Bladder microvascular endothelial cell (primary cell): ENCODE measurements around the gene KRTAP4-6. TPM values are rescaled to one million over a fixed set of nuclear protein-coding genes. Genes with fewer than 3 reads are reported as not detected.

Experiments used
- total RNA-seq: library from RNA; depleted of rRNA; stranded (reverse); fragments of >200 nt; gene quantifications from 2 replicates; pipeline ENCODE4 v1.2.3, GENCODE V29; 2014

KRTAP4-6 gene
- total RNA-seq = not detected in 2 replicates

GRCh38 chr17:41140360-41141131 lies at the start of gene KRTAP4-6:
TSS of gene KRTAP4-6 (minus strand) at chr17:41140544. CDS start at chr17:41140487, 57 bp downstream.

GRCh38 chr17:41189837-41190318 lies 49.5 kb upstream of the KRTAP4-6 start, which contains the start of gene KRTAP9-1:
TSS of gene KRTAP9-1 (plus strand) at chr17:41189887. CDS start at chr17:41189887, 0 bp downstream.

GRCh38 chr17:41184480-41184961 lies 44.2 kb upstream of the KRTAP4-6 start, which contains the start of gene KRTAP4-1:
TSS of gene KRTAP4-1 (minus strand) at chr17:41184911. CDS start at chr17:41184854, 57 bp downstream.

GRCh38 chr17:41177727-41178271 lies 37.5 kb upstream of the KRTAP4-6 start, which contains the start of gene KRTAP4-2:
TSS of gene KRTAP4-2 (minus strand) at chr17:41178221. CDS start at chr17:41178164, 57 bp downstream.

GRCh38 chr17:41168121-41168520 lies 27.8 kb upstream of the KRTAP4-6 start, which contains the start of gene KRTAP4-3:
TSS of gene KRTAP4-3 (minus strand) at chr17:41168221. CDS start at chr17:41168172, 49 bp downstream.

GRCh38 chr17:41160648-41161047 lies 20.3 kb upstream of the KRTAP4-6 start, which contains the start of gene KRTAP4-4:
TSS of gene KRTAP4-4 (minus strand) at chr17:41160748. CDS start at chr17:41160691, 57 bp downstream.

GRCh38 chr17:41149652-41149985 lies 9.3 kb upstream of the KRTAP4-6 start, which contains the start of gene KRTAP4-5:
TSS of gene KRTAP4-5 (minus strand) at chr17:41149825. CDS start at chr17:41149767, 58 bp downstream.

GRCh38 chr17:41123991-41124371 lies 16.4 kb downstream of the KRTAP4-6 start, which contains the start of gene KRTAP4-12:
TSS of gene KRTAP4-12 (minus strand) at chr17:41124182. CDS start at chr17:41124122, 60 bp downstream.

GRCh38 chr17:41117846-41118386 lies 22.4 kb downstream of the KRTAP4-6 start, which contains the start of gene KRTAP4-11:
TSS of gene KRTAP4-11 (minus strand) at chr17:41118373. CDS start at chr17:41118315, 58 bp downstream.

GRCh38 chr17:41105347-41105746 lies 35.0 kb downstream of the KRTAP4-6 start, which contains the start of gene KRTAP4-9:
TSS of gene KRTAP4-9 (plus strand) at chr17:41105389. CDS start at chr17:41105389, 0 bp downstream.

GRCh38 chr17:41101586-41102259 lies 38.6 kb downstream of the KRTAP4-6 start, which contains the start of gene KRTAP4-16:
TSS of gene KRTAP4-16 (minus strand) at chr17:41102209. CDS start at chr17:41102209, 0 bp downstream.

GRCh38 chr17:41098042-41098441 lies 42.3 kb downstream of the KRTAP4-6 start, which contains the start of gene KRTAP4-8:
TSS of gene KRTAP4-8 (minus strand) at chr17:41098142. CDS start at chr17:41098084, 58 bp downstream.

Other genes starting within 250 kb of the KRTAP4-6 start
- 1.1 TPM in 1 of 2 replicates, not detected in the other for gene KRT23, start 202.9 kb downstream of the KRTAP4-6 start, total RNA-seq
- not detected in 2 replicates for gene KRT39, start 173.6 kb downstream of the KRTAP4-6 start, total RNA-seq
- gene KRT40, start 156.2 kb downstream of the KRTAP4-6 start, total RNA-seq = not detected in 2 replicates
- gene KRTAP3-3, start 146.4 kb downstream of the KRTAP4-6 start, total RNA-seq = not detected in 2 replicates
- gene KRTAP3-2, start 140.6 kb downstream of the KRTAP4-6 start, total RNA-seq = 0.16 TPM in 1 of 2 replicates, not detected in the other
- gene KRTAP3-1, start 131.4 kb downstream of the KRTAP4-6 start, total RNA-seq = not detected in 2 replicates
- gene KRTAP1-5, start 113.3 kb downstream of the KRTAP4-6 start, total RNA-seq = not detected in 2 replicates
- not detected in 2 replicates for gene KRTAP1-4, start 110.3 kb downstream of the KRTAP4-6 start, total RNA-seq
- gene KRTAP1-3, start 105.7 kb downstream of the KRTAP4-6 start, total RNA-seq = not detected in 2 replicates
- not detected in 2 replicates for gene KRTAP1-1, start 99.1 kb downstream of the KRTAP4-6 start, total RNA-seq
- gene KRTAP2-1, start 93.2 kb downstream of the KRTAP4-6 start, total RNA-seq = not detected in 2 replicates
- gene KRTAP2-2, start 85.3 kb downstream of the KRTAP4-6 start, total RNA-seq = not detected in 2 replicates
- not detected in 2 replicates for gene KRTAP2-3, start 80.4 kb downstream of the KRTAP4-6 start, total RNA-seq
- not detected in 2 replicates for gene KRTAP2-4, start 74.7 kb downstream of the KRTAP4-6 start, total RNA-seq
- gene KRTAP4-7, start 56.4 kb downstream of the KRTAP4-6 start, total RNA-seq = not detected in 2 replicates
- gene KRTAP4-8, start 42.4 kb downstream of the KRTAP4-6 start, total RNA-seq = not detected in 2 replicates
- not detected in 2 replicates for gene KRTAP4-16, start 38.3 kb downstream of the KRTAP4-6 start, total RNA-seq
- gene KRTAP4-9, start 35.2 kb downstream of the KRTAP4-6 start, total RNA-seq = not detected in 2 replicates
- gene KRTAP4-11, start 22.2 kb downstream of the KRTAP4-6 start, total RNA-seq = not detected in 2 replicates
- gene KRTAP4-12, start 16.4 kb downstream of the KRTAP4-6 start, total RNA-seq = not detected in 2 replicates
- not detected in 2 replicates for gene KRTAP4-5, start 9.3 kb upstream of the KRTAP4-6 start, total RNA-seq
- gene KRTAP4-4, start 20.2 kb upstream of the KRTAP4-6 start, total RNA-seq = not detected in 2 replicates
- gene KRTAP4-3, start 27.7 kb upstream of the KRTAP4-6 start, total RNA-seq = not detected in 2 replicates
- gene KRTAP4-2, start 37.7 kb upstream of the KRTAP4-6 start, total RNA-seq = not detected in 2 replicates
- not detected in 2 replicates for gene KRTAP4-1, start 44.4 kb upstream of the KRTAP4-6 start, total RNA-seq
- not detected in 2 replicates for gene KRTAP9-1, start 49.3 kb upstream of the KRTAP4-6 start, total RNA-seq
- gene KRTAP9-2, start 86.1 kb upstream of the KRTAP4-6 start, total RNA-seq = not detected in 2 replicates
- gene KRTAP9-3, start 91.9 kb upstream of the KRTAP4-6 start, total RNA-seq = not detected in 2 replicates
- gene KRTAP9-8, start 97.5 kb upstream of the KRTAP4-6 start, total RNA-seq = not detected in 2 replicates
- gene KRTAP9-4, start 109.1 kb upstream of the KRTAP4-6 start, total RNA-seq = not detected in 2 replicates
- not detected in 2 replicates for gene KRTAP9-9, start 114.8 kb upstream of the KRTAP4-6 start, total RNA-seq
- not detected in 2 replicates for gene KRTAP9-6, start 124.8 kb upstream of the KRTAP4-6 start, total RNA-seq
- not detected in 2 replicates for gene KRTAP9-7, start 135.2 kb upstream of the KRTAP4-6 start, total RNA-seq
- not detected in 2 replicates for gene KRTAP29-1, start 162.3 kb upstream of the KRTAP4-6 start, total RNA-seq
- not detected in 2 replicates for gene KRTAP16-1, start 168.8 kb upstream of the KRTAP4-6 start, total RNA-seq
- not detected in 2 replicates for gene KRTAP17-1, start 175.2 kb upstream of the KRTAP4-6 start, total RNA-seq
- not detected in 2 replicates for gene KRT33A, start 210.3 kb upstream of the KRTAP4-6 start, total RNA-seq
- not detected in 2 replicates for gene KRT33B, start 229.3 kb upstream of the KRTAP4-6 start, total RNA-seq
- 0.44 and 0.49 TPM in 2 replicates for gene KRT34, start 241.8 kb upstream of the KRTAP4-6 start, total RNA-seq